HepG2 (cell line): Measurements from ENCODE around the gene PDZD7. TPM values are rescaled to one million over a fixed set of nuclear protein-coding genes. Genes with fewer than 3 reads are reported as not detected.

Experiments
- ARNTL ChIP-seq: sonication (generic); formaldehyde crosslinking; IDR thresholded peaks from 2 replicates; pipeline ENCODE4 v1.4.0; 2020; ENCODE audit warnings: mild to moderate bottlenecking, missing genetic modification reagents
- ATF7-NPFF ChIP-seq: sonication (generic); formaldehyde crosslinking; IDR thresholded peaks from 2 replicates; pipeline ENCODE4 v1.8.1; 2023; ENCODE audit warnings: mild to moderate bottlenecking, low read depth, missing genetic modification reagents, moderate library complexity
- CBX2 ChIP-seq, 2 experiments: fragments of 200-600 bp in 1 of 2; sonication (generic); formaldehyde crosslinking in 1 of 2; IDR thresholded peaks; 2 replicates each; pipeline versions ENCODE4 v1.7.0 to v1.8.1; 2018 to 2022; ENCODE audit warnings: low read depth in 2 of 2, low read length in 1 of 2, mild to moderate bottlenecking in 1 of 2, missing genetic modification reagents in 1 of 2
- EEA1 ChIP-seq: sonication (generic); formaldehyde crosslinking; IDR thresholded peaks from 2 replicates; pipeline ENCODE4 v1.5.1; 2020; ENCODE audit warnings: mild to moderate bottlenecking, missing genetic modification reagents, borderline replicate concordance
- GATA4 ChIP-seq: sonication (generic); IDR thresholded peaks from 2 replicates; pipeline ENCODE4 v1.6.1; 2016; ENCODE audit warnings: antibody characterized with exemption, low read depth, borderline replicate concordance
- MTA1 ChIP-seq: sonication (generic); formaldehyde crosslinking; IDR thresholded peaks from 2 replicates; pipeline ENCODE4 v1.4.0; 2020; ENCODE audit warnings: missing genetic modification reagents, mild to moderate bottlenecking, borderline replicate concordance
- NRL ChIP-seq: sonication (generic); formaldehyde crosslinking; IDR thresholded peaks from 2 replicates; pipeline ENCODE4 v1.5.0; 2020; ENCODE audit warnings: missing genetic modification reagents, mild to moderate bottlenecking, moderate library complexity, borderline replicate concordance
- SRF ChIP-seq: IDR thresholded peaks from 2 replicates; pipeline ENCODE4 v1.6.1; 2011; ENCODE audit warnings: mild to moderate bottlenecking, low read depth, low read length, moderate library complexity
- ZBTB38 ChIP-seq: sonication (generic); formaldehyde crosslinking; IDR thresholded peaks from 2 replicates; pipeline ENCODE4 v1.5.1; 2020; ENCODE audit warnings: mild to moderate bottlenecking, missing genetic modification reagents
- ZFAT ChIP-seq: sonication (generic); formaldehyde crosslinking; conservative IDR thresholded peaks from 2 replicates; pipeline ENCODE4 v1.8.1; 2023; ENCODE audit warnings: missing genetic modification reagents, inconsistent platforms
- ZNF468 ChIP-seq: sonication (generic); formaldehyde crosslinking; IDR thresholded peaks from 2 replicates; pipeline ENCODE4 v1.8.0; 2022; ENCODE audit warnings: mild to moderate bottlenecking, moderate library complexity, missing genetic modification reagents
- ZNF562 ChIP-seq: sonication (generic); formaldehyde crosslinking; IDR thresholded peaks from 2 replicates; pipeline ENCODE4 v1.8.0; 2022; ENCODE audit warnings: missing genetic modification reagents, borderline replicate concordance
- ZNF567 ChIP-seq: sonication (generic); formaldehyde crosslinking; IDR thresholded peaks from 2 replicates; pipeline ENCODE4 v1.8.1; 2023; ENCODE audit warnings: mild to moderate bottlenecking, missing genetic modification reagents, borderline replicate concordance
- ZZZ3 ChIP-seq: sonication (generic); formaldehyde crosslinking; IDR thresholded peaks from 2 replicates; pipeline ENCODE4 v1.4.0; 2020; ENCODE audit warnings: missing genetic modification reagents, mild to moderate bottlenecking, borderline replicate concordance
- polyA plus RNA-seq, 8 experiments: library from polyadenylated mRNA; depleted of rRNA in 3 of 8; stranded (reverse) in 7 of 8; unstranded in 1 of 8; fragments of >200 nt; fragmentation: Illumina TruSeq in 4 of 8; extraction: Trizol in 4 of 8; gene quantifications; 2 replicates each; pipeline versions ENCODE4 v1.2.1 to v1.2.3, GENCODE V29; 2011 to 2016; ENCODE audit warnings: low read depth in 4 of 8, missing spikeins in 1 of 8, mixed read lengths in 1 of 8; ENCODE audit not compliant: insufficient read depth in 1 of 8
- total RNA-seq, 5 experiments: library from RNA; depleted of rRNA; stranded (reverse); fragments of >200 nt; fragmentation: Illumina TruSeq; extraction: Trizol; gene quantifications; 2 replicates each; pipeline ENCODE4 v1.2.3, GENCODE V29; 2016; ENCODE audit warnings: low read depth in 1 of 5
- TF ChIP-seq, protein P1 (sequence below): sonication (generic); formaldehyde crosslinking; IDR thresholded peaks from 2 replicates; pipeline ENCODE4 v1.5.0; 2020; ENCODE audit warnings: missing genetic modification reagents
- TF ChIP-seq, protein P2 (sequence below): fragments of 450-650 bp; IDR thresholded peaks from 2 replicates; pipeline ENCODE4 v1.6.1; 2016
- TF ChIP-seq, protein P3 (sequence below): sonication (generic); formaldehyde crosslinking; IDR thresholded peaks from 2 replicates; pipeline ENCODE4 v1.4.0; 2020; ENCODE audit warnings: missing genetic modification reagents, borderline replicate concordance
- TF ChIP-seq, protein P4 (sequence below): sonication (generic); formaldehyde crosslinking; IDR thresholded peaks from 2 replicates; pipeline ENCODE4 v1.4.0; 2020; ENCODE audit warnings: missing genetic modification reagents, borderline replicate concordance

Gene PDZD7
- total and polyA plus RNA-seq, 2 of the 13 experiments (the other 11 are each of a cell fraction or from before 2014, with no cell fraction given): 0.58 to 0.73 TPM

DNA sequence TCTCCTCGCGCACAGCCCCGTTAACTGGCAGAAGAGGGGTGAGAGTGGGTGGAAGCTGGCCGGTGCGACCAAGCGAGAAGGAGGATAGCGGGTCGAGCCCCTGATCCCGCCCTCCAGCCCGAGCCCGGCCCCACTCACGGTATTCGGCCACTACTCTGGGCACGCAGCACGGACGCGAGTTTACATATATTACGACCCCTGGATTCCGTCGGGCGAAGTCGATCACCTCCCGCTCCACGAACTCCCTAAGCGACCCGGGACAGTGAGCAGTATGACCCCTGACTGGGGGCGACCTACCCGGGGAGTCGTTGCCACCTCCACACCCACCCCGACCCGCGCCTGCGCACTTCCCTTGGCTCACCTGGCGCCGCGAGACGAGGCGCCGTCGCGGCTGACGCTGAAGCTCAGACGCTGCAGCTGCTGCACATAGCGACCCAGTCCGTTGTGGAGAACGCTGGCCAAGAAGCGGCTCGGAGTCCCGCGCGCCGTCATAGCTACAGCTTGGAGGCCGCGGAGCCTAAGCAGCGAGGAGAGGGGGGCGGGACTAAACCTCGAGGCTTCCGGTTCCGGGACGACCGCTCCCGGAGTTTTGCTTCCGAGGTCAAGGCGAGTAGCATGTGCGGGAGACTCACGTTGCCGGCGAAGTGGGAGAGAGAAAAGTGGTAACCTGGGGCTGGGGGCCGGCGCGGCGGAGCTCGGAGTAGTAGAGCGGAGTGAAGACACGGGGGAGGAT is 43.8 kb downstream of the PDZD7 start, which contains the start of the genes MRPL43 and TWNK (continued):
- peak; percentile 78; the same call in 1 of the 2 replicates for TF ChIP-seq NRL (CRISPR knock-in tag)
- TF ChIP-seq, protein P1, sequence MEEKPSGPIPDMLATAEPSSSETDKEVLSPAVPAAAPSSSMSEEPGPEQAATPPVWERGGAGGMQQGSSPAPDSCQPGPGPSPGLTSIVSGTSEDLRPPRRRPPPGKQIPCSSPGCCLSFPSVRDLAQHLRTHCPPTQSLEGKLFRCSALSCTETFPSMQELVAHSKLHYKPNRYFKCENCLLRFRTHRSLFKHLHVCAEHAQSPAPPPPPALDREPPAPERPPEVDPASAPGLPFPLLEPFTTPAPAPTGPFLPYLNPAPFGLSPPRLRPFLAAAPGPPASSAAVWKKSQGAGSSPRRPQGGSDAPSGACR (CRISPR knock-in tag): peak; percentile 73; the same call in 1 of the 2 replicates
- no peak for TF ChIP-seq MTA1 (CRISPR knock-in tag)
- TF ChIP-seq, protein P2, sequence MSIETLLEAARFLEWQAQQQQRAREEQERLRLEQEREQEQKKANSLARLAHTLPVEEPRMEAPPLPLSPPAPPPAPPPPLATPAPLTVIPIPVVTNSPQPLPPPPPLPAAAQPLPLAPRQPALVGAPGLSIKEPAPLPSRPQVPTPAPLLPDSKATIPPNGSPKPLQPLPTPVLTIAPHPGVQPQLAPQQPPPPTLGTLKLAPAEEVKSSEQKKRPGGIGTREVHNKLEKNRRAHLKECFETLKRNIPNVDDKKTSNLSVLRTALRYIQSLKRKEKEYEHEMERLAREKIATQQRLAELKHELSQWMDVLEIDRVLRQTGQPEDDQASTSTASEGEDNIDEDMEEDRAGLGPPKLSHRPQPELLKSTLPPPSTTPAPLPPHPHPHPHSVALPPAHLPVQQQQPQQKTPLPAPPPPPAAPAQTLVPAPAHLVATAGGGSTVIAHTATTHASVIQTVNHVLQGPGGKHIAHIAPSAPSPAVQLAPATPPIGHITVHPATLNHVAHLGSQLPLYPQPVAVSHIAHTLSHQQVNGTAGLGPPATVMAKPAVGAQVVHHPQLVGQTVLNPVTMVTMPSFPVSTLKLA: peak; percentile 90
- TF ChIP-seq ZZZ3 (CRISPR knock-in tag): no peak; the same call in 1 of the 2 replicates
- TF ChIP-seq, protein P3, sequence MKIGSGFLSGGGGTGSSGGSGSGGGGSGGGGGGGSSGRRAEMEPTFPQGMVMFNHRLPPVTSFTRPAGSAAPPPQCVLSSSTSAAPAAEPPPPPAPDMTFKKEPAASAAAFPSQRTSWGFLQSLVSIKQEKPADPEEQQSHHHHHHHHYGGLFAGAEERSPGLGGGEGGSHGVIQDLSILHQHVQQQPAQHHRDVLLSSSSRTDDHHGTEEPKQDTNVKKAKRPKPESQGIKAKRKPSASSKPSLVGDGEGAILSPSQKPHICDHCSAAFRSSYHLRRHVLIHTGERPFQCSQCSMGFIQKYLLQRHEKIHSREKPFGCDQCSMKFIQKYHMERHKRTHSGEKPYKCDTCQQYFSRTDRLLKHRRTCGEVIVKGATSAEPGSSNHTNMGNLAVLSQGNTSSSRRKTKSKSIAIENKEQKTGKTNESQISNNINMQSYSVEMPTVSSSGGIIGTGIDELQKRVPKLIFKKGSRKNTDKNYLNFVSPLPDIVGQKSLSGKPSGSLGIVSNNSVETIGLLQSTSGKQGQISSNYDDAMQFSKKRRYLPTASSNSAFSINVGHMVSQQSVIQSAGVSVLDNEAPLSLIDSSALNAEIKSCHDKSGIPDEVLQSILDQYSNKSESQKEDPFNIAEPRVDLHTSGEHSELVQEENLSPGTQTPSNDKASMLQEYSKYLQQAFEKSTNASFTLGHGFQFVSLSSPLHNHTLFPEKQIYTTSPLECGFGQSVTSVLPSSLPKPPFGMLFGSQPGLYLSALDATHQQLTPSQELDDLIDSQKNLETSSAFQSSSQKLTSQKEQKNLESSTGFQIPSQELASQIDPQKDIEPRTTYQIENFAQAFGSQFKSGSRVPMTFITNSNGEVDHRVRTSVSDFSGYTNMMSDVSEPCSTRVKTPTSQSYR (CRISPR knock-in tag): peak; percentile 39; the same call in 1 of the 2 replicates
- TF ChIP-seq GATA4: no peak
- TF ChIP-seq ZNF562 (CRISPR knock-in tag): no peak
- 0 out of 2 replicates have a peak, but pooled peaks have one; percentile 45 for TF ChIP-seq EEA1
- TF ChIP-seq, protein P4, sequence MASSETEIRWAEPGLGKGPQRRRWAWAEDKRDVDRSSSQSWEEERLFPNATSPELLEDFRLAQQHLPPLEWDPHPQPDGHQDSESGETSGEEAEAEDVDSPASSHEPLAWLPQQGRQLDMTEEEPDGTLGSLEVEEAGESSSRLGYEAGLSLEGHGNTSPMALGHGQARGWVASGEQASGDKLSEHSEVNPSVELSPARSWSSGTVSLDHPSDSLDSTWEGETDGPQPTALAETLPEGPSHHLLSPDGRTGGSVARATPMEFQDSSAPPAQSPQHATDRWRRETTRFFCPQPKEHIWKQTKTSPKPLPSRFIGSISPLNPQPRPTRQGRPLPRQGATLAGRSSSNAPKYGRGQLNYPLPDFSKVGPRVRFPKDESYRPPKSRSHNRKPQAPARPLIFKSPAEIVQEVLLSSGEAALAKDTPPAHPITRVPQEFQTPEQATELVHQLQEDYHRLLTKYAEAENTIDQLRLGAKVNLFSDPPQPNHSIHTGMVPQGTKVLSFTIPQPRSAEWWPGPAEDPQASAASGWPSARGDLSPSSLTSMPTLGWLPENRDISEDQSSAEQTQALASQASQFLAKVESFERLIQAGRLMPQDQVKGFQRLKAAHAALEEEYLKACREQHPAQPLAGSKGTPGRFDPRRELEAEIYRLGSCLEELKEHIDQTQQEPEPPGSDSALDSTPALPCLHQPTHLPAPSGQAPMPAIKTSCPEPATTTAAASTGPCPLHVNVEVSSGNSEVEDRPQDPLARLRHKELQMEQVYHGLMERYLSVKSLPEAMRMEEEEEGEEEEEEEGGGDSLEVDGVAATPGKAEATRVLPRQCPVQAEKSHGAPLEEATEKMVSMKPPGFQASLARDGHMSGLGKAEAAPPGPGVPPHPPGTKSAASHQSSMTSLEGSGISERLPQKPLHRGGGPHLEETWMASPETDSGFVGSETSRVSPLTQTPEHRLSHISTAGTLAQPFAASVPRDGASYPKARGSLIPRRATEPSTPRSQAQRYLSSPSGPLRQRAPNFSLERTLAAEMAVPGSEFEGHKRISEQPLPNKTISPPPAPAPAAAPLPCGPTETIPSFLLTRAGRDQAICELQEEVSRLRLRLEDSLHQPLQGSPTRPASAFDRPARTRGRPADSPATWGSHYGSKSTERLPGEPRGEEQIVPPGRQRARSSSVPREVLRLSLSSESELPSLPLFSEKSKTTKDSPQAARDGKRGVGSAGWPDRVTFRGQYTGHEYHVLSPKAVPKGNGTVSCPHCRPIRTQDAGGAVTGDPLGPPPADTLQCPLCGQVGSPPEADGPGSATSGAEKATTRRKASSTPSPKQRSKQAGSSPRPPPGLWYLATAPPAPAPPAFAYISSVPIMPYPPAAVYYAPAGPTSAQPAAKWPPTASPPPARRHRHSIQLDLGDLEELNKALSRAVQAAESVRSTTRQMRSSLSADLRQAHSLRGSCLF: no peak
- peak; percentile 48 for TF ChIP-seq ZBTB38 (CRISPR knock-in tag)
- TF ChIP-seq CBX2 (IDR thresholded peaks at IDR 0.05; ENCODE audit: low read depth, low read length): no peak
- TF ChIP-seq CBX2 (CRISPR knock-in tag; IDR thresholded peaks at IDR 0.05; ENCODE audit: low read depth): no peak
- TF ChIP-seq ZFAT (CRISPR knock-in tag): no peak
- TF ChIP-seq ARNTL: peak; percentile 76
- peak; percentile 69; the same call in 1 of the 2 replicates for TF ChIP-seq ZNF468 (CRISPR knock-in tag)
- no peak for TF ChIP-seq ZNF567
- TF ChIP-seq SRF: no peak
- peak; percentile 24; the same call in 1 of the 2 replicates for TF ChIP-seq ATF7-NPFF (CRISPR knock-in tag)
